Measurements from ENCODE around the gene NUDCD2.
"Not testable (repeated sequence)": the region's sequence is repeated elsewhere in the genome, so short reads cannot be mapped to it uniquely, and the experiment has no call there.

The NUDCD2 gene

DNA sequence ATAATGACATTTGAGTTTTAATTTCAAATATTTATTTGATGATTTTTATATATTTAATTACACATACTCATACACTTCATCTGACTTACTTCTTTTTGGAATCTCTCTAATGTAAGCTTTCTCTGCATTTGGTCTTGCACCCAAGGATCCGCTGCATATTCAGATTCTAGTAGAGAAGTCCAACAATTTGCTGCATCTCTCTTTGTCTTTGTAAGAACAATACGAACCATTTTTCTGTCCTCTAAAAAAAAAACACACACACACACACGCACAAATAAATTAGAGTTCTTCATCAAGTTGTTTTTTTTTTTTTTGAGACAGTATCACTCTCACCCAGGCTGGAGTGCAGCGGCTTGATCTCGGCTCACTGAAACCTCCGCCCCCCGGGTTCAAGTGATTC lies 3.1 kb downstream of the NUDCD2 start:
- no peak overlapping the region for H3K4me3 ChIP-seq (ENCODE audit: control insufficient read depth, low read depth, low read length)
- TF ChIP-seq, protein P1, sequence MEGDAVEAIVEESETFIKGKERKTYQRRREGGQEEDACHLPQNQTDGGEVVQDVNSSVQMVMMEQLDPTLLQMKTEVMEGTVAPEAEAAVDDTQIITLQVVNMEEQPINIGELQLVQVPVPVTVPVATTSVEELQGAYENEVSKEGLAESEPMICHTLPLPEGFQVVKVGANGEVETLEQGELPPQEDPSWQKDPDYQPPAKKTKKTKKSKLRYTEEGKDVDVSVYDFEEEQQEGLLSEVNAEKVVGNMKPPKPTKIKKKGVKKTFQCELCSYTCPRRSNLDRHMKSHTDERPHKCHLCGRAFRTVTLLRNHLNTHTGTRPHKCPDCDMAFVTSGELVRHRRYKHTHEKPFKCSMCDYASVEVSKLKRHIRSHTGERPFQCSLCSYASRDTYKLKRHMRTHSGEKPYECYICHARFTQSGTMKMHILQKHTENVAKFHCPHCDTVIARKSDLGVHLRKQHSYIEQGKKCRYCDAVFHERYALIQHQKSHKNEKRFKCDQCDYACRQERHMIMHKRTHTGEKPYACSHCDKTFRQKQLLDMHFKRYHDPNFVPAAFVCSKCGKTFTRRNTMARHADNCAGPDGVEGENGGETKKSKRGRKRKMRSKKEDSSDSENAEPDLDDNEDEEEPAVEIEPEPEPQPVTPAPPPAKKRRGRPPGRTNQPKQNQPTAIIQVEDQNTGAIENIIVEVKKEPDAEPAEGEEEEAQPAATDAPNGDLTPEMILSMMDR (IDR thresholded peaks at IDR 0.05; ENCODE audit: control insufficient read depth, insufficient read depth, low read depth, low read length, missing control alignments): no peak
- DNase-seq (ENCODE audit: low read depth): no peak

DNA sequence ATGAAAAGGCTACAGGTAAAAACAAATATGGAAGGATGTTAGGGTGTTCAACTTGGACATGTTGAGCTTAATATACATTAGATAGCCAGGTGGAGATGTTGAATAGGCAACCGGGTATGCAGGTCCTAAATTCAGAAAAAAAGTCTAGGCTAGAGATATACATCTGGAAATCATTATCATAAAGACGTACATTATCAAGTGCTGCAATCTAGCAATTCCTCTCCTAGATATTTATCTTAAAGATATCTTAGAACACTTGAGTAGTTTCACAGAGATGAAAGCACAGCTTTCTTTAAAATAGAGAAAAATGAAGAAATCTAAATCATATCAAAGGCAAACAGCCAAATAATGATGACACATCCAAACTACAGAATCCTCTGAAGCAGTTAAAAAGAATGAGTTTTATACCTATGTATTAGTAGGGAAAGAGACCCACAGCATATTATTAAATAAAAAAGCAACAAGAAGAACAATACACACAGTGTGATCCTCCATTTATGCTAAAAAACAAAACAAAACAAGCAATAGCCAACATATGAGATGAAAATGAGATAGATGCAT lies 3.8 kb downstream of the NUDCD2 start:
- TF ChIP-seq, protein P1 (IDR thresholded peaks at IDR 0.05; ENCODE audit: control insufficient read depth, insufficient read depth, low read depth, low read length, missing control alignments): no peak
- H3K4me3 ChIP-seq (ENCODE audit: control insufficient read depth, low read depth, low read length): no peak overlapping the region
- DNase-seq (ENCODE audit: low read depth): no peak

DNA sequence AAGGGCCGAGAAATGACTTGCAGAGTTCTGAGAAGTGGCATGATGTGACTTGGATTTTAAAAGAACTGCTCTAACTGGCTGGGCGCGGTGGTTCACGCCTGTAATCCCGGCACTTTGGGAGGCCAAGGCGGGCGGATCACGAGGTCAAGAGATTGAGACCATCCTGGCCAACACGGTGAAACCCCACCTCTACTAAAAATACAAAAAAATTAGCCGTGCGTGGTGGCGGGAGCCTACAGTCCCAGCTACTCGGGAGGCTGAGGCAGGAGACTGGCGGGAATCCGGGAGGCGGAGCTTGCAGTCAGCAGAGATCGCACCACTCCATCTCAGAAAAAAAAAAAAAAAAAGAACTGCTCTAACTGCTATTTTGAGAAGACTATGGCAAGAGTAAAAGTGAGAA lies 4.5 kb downstream of the NUDCD2 start:
- H3K4me3 ChIP-seq (ENCODE audit: control insufficient read depth, low read depth, low read length); DNase-seq (ENCODE audit: low read depth): not testable (repeated sequence)

DNA sequence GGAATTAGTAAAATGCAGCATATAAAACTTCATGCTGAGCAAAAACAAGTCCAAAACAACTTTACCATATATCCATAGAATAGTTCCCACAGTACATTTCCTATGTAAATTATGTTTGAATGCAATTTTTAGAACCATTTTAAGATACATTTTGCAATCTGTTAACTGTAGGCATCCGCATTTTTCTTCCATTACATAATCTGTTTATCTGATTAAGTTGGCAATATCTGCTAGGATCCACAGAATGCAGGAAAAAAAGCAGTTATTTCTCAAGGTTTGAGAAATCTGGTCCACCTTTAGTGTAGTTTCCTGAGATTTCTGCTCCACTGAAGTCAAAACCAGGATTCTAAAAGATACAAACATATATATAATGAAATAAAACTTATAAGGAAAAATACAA lies 6.2 kb downstream of the NUDCD2 start:
- TF ChIP-seq, protein P1 (IDR thresholded peaks at IDR 0.05; ENCODE audit: control insufficient read depth, insufficient read depth, low read depth, low read length, missing control alignments): no peak
- no peak overlapping the region for H3K4me3 ChIP-seq (ENCODE audit: control insufficient read depth, low read depth, low read length)

DNA sequence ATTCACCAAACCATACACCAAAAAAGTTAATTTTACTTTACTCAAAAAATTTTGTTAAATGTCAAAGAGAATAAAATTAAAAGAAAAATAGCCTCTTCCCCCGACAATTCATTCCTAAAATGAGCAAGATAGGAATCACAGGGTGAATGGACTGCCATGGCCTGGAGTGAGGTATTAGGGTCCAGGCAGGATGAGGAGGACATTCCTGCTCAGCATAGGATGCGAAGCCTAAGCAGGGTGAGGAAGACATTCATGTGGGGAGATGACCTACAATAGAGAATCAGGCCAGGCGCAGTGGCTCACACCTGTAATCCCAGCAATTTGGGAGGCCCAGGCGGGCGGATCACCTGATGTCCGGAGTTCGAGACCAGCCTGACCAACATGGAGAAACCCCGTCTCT lies 8.4 kb downstream of the NUDCD2 start:
- no peak overlapping the region for H3K4me3 ChIP-seq (ENCODE audit: control insufficient read depth, low read depth, low read length)
- no peak for DNase-seq (ENCODE audit: low read depth)
- TF ChIP-seq, protein P1 (IDR thresholded peaks at IDR 0.05; ENCODE audit: control insufficient read depth, insufficient read depth, low read depth, low read length, missing control alignments): no peak

More for the DNA sequence above, 6.2 kb downstream of the NUDCD2 start:
- DNase-seq (ENCODE audit: low read depth): no peak

DNA sequence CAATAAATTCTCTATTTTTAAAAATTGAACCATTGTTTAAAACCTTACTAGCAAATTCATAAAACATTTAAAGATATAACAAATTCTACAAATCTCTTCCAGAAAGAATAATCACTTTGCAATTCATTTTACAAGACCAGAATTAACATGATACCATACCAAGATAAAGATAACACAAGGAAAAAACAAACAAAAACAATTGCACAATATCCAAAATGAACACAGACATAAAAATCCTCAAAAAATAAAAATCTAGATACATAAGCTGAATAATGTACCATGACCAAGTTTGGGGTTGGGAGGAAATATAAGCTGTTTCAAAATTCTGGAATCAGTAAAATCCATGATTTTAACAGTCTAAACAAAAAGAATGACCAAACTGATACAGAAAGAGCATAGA lies 11.4 kb downstream of the NUDCD2 start:
- no peak for DNase-seq (ENCODE audit: low read depth)
- TF ChIP-seq, protein P1 (IDR thresholded peaks at IDR 0.05; ENCODE audit: control insufficient read depth, insufficient read depth, low read depth, low read length, missing control alignments): no peak
- H3K4me3 ChIP-seq (ENCODE audit: control insufficient read depth, low read depth, low read length): no peak overlapping the region

DNA sequence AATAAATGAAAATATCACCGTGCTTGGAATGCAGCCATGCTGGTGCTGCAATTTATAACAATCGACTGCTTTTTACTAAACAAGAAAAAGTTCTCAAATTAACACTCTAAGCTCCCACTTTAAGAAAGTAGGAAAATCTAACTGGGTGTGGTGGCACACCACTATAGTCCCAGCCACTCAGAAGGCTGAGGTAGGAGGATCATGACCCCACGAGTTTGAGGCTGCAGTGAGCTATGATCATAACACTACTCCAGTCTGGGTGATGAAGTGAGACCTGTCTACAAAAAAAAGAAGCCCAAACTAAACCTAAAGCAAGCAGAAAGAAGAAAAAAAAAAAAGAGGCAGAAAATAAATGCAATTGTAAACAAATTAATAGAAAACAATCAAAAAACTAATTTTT lies 12.0 kb downstream of the NUDCD2 start:
- no peak for DNase-seq (ENCODE audit: low read depth)
- H3K4me3 ChIP-seq (ENCODE audit: control insufficient read depth, low read depth, low read length): no peak overlapping the region
- TF ChIP-seq, protein P1 (IDR thresholded peaks at IDR 0.05; ENCODE audit: control insufficient read depth, insufficient read depth, low read depth, low read length, missing control alignments): no peak
